K562 (cell line): ENCODE results near the gene OGFR. TPM values are rescaled to one million over a fixed set of nuclear protein-coding genes. Genes with fewer than 3 reads are reported as not detected.
A peak's percentile ranks its signal among the peaks of the same experiment; 100 is the strongest.

Experiments used
- ATAC-seq: fragments of 200-7000 bp; cut with Tn5 transposase; 3 replicates; pipeline ENCODE4 v1.9.1; 2020; ENCODE audit warnings: moderate library complexity
- BruUV-seq: library from RNA; stranded (reverse); fragments of 400-500 nt; replicated peaks from 2 replicates; lab custom pipeline; 2021; lab: Mats Ljungman, UMichigan
- CTCF ChIA-PET: fragments of 300-600 bp; formaldehyde crosslinking; extraction: SDS; loops from one replicate; lab custom pipeline; 2021; ENCODE audit warnings: low intra/inter-chr PET ratio; lab: Yijun Ruan, JAX
- POLR2A ChIA-PET: fragments of 300-600, 350-650 bp; sonication (Branson Sonifier 250); formaldehyde crosslinking; extraction: SDS; loops from one replicate; lab custom pipeline; 2021; ENCODE audit warnings: antibody characterized with exemption, inconsistent platforms; lab: Yijun Ruan, JAX
- DNase-seq, 4 experiments: peaks; one replicate each; pipeline versions ENCODE4 v3.0.0 to v3.0.0-alpha.2; 2011 to 2018; ENCODE audit warnings: low spot score in 3 of 4, mixed read lengths in 3 of 4; ENCODE audit errors: extremely low read depth in 1 of 4
- FAIRE-seq: peaks from 2 replicates; lab custom pipeline; 2011; peaks lifted over from hg19 to GRCh38; lab: Jason Lieb, UNC
- H2AFZ ChIP-seq: 2 replicates; pipeline ENCODE4 v1.6.0; 2011; ENCODE audit warnings: low read depth, low read length, control low read depth, inconsistent platforms
- H3K27ac ChIP-seq: fragments of 200-600 bp; 3 replicates; pipeline ENCODE4 v1.8.0; 2011; ENCODE audit warnings: low read depth, mild to moderate bottlenecking, control low read depth, inconsistent platforms, low read length, moderate library complexity, mixed read lengths; ENCODE audit errors: extremely low read depth
- H3K27me3 ChIP-seq, 2 experiments: fragments of 300-600 bp in 1 of 2; 2 replicates in 1 of 2; 3 replicates in 1 of 2; pipeline versions ENCODE4 v1.6.0 to v1.8.0; 2011; ENCODE audit warnings: inconsistent platforms in 2 of 2, low read length in 2 of 2, mild to moderate bottlenecking in 1 of 2, mixed read lengths in 1 of 2, moderate library complexity in 1 of 2; ENCODE audit not compliant: control insufficient read depth in 2 of 2, insufficient read depth in 2 of 2
- H3K36me3 ChIP-seq: fragments of 300-600 bp; 3 replicates; pipeline ENCODE4 v1.8.0; 2011; ENCODE audit warnings: mild to moderate bottlenecking, low read length, inconsistent platforms; ENCODE audit not compliant: control insufficient read depth, insufficient read depth
- H3K4me1 ChIP-seq, 2 experiments: fragments of 200-600 bp in 1 of 2; replicated peaks in 1 of 2; 2 replicates in 1 of 2; 3 replicates in 1 of 2; pipeline versions ENCODE4 v1.5.1 to v1.8.0; 2011; ENCODE audit warnings: inconsistent platforms in 2 of 2, low read length in 2 of 2, mild to moderate bottlenecking in 1 of 2, mixed read lengths in 1 of 2, moderate library complexity in 1 of 2; ENCODE audit not compliant: control insufficient read depth in 2 of 2, insufficient read depth in 2 of 2
- H3K4me2 ChIP-seq: 2 replicates; pipeline ENCODE4 v1.6.1; 2011; ENCODE audit warnings: low read length, control low read depth, inconsistent platforms, mixed read lengths; ENCODE audit not compliant: insufficient read depth
- H3K4me3 ChIP-seq: fragments of 200-600 bp; sonication (generic), shearing (Covaris generic); 2 replicates; pipeline ENCODE4 v1.5.1; 2016; ENCODE audit warnings: control low read depth, inconsistent platforms
- H3K79me2 ChIP-seq: fragments of 200-600 bp; 3 replicates; pipeline ENCODE4 v1.8.0; 2011; ENCODE audit warnings: low read length, inconsistent platforms; ENCODE audit not compliant: control insufficient read depth, insufficient read depth
- H3K9ac ChIP-seq, 2 experiments: 2 replicates each; pipeline versions ENCODE4 v1.6.0 to v1.6.1; 2011; ENCODE audit warnings: low read depth in 2 of 2, low read length in 2 of 2, control low read depth in 1 of 2, inconsistent platforms in 1 of 2, mild to moderate bottlenecking in 1 of 2, mixed read lengths in 1 of 2; ENCODE audit not compliant: insufficient read depth in 1 of 2
- H3K9me1 ChIP-seq: one replicate; pipeline ENCODE4 v1.6.0; 2011; ENCODE audit warnings: inconsistent platforms, mild to moderate bottlenecking, low read length, moderate library complexity; ENCODE audit not compliant: control insufficient read depth, insufficient read depth
- H3K9me3 ChIP-seq: replicated peaks from 2 replicates; pipeline ENCODE4 v1.5.1; 2011; ENCODE audit warnings: low read depth, low read length, inconsistent platforms; ENCODE audit not compliant: control insufficient read depth, insufficient read depth
- H4K20me1 ChIP-seq: replicated peaks from 2 replicates; pipeline ENCODE4 v1.6.1; 2011; ENCODE audit warnings: low read length, inconsistent platforms, mixed read lengths; ENCODE audit not compliant: control insufficient read depth, insufficient read depth
- RCOR1 ChIP-seq, 2 experiments: IDR thresholded peaks; 2 replicates each; pipeline ENCODE4 v1.6.1; 2012; ENCODE audit warnings: low read depth in 2 of 2, low read length in 2 of 2, borderline replicate concordance in 1 of 2, improper control_type of control experiment in 1 of 2
- SP1 ChIP-seq: sonication (generic); formaldehyde crosslinking; IDR thresholded peaks from 2 replicates; pipeline ENCODE4 v1.8.1; 2022; ENCODE audit warnings: mild to moderate bottlenecking, missing genetic modification reagents
- WGBS: fragments of 100-300 bp; shearing (Covaris generic); methylation state at CpG from one replicate; pipeline ENCODE4 v1.1.6; 2016; ENCODE audit warnings: low coverage, mixed read lengths; ENCODE audit not compliant: insufficient coverage; ENCODE audit errors: missing lambda C conversion rate; 5-methylcytosine and 5-hydroxymethylcytosine counted together
- in situ Hi-C: fragments of 300-500 bp; cut with MboI; formaldehyde crosslinking; loops from 4 replicates; pipeline ENCODE4 v1.15.0; 2018; ENCODE audit warnings: inconsistent platforms, mixed read lengths
- intact Hi-C: fragments of 100-400 bp; cut with micrococcal nuclease; formaldehyde crosslinking; loops from 2 replicates; pipeline ENCODE4 v1.14.2; 2022
- polyA plus RNA-seq, 8 experiments: library from polyadenylated mRNA; depleted of rRNA in 4 of 8; stranded (reverse) in 5 of 8; unstranded in 3 of 8; fragments of >200 nt; fragmentation: Nextera tagmentation in 2 of 8; fragmentation: Illumina TruSeq in 1 of 8; extraction: Ambion mirVana in 2 of 8; extraction: Trizol in 1 of 8; gene quantifications; 2 replicates each; pipeline versions ENCODE4 v1.2.1 to v1.2.3, GENCODE V29; 2011 to 2014; ENCODE audit warnings: inconsistent platforms in 1 of 8, missing spikeins in 1 of 8
- total RNA-seq, 7 experiments: library from RNA; depleted of rRNA in 6 of 7; stranded (reverse); fragments of >200 nt in 6 of 7; fragmentation: Illumina TruSeq in 2 of 7; extraction: Trizol in 2 of 7; gene quantifications; 2 replicates each; pipeline versions ENCODE4 v1.2.1 to v1.2.3, GENCODE V29; 2011 to 2021; ENCODE audit warnings: low replicate concordance in 1 of 7
- TF ChIP-seq, protein P1 (sequence below): sonication (generic); formaldehyde crosslinking; IDR thresholded peaks from 2 replicates; pipeline ENCODE4 v1.8.1; 2023; ENCODE audit warnings: mild to moderate bottlenecking, missing genetic modification reagents

OGFR gene
- total and polyA plus RNA-seq, 9 of the 15 experiments (the other 6 are each of a cell fraction or from before 2014, with no cell fraction given) = 0.39 to 56.3 (median 17.5) TPM

DNA sequence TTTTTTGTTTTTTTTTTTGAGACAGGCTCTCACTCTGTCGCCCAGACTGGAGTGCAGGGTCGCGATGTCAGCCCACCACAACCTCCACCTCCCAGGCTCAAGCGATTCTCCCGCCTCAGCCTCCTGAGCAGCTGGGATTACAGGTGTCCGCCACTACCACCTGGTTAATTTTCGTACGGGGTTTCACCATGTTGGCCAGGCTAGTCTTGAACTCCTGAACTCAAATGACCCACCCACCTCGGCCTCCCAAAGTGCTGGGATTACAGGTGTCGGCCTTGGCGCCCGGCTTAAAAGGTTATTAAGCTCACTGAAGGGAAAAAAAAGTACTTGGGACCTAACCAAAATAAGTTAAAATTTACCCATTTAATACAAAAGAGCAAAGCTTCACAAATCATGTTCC, 55.1 kb downstream of the OGFR start:
- Histone ChIP-seq H2AFZ (no peak overlapping the region), H4K20me1 (0 out of 2 replicates have a peak, but pooled peaks cover 7% of the 10 kb centered on the region), H3K4me3 (peak overlapping the region; percentile 49; the same call in 1 of the 2 replicates), H3K27me3 (no peaks in the 10 kb centered on the region), H3K4me2 (peak overlapping the region; percentile 73), H3K36me3 (peaks cover 35% of the 10 kb centered on the region), H3K9me1 (no peaks in the 10 kb centered on the region), H3K4me1 (peaks cover 13 to 33% of the 10 kb centered on the region in 2 experiments; a peak in 4 of 5 replicates), H3K79me2 (peaks cover 23% of the 10 kb centered on the region), H3K27ac (no peak overlapping the region), H3K9me3 (no peaks in the 10 kb centered on the region), H3K9ac (peak overlapping the region; percentile 35 to 80; a peak in 2 of 4 replicates)
- intact Hi-C loops = no loop called here
- ChIA-PET POLR2A (interaction anchor here (1.0 kb wide), 2 partner anchors 18 to 48 kb away, joined by 3 read pairs; no protein-coding TSS in a partner anchor), CTCF (no interaction called here)
- DNase-seq = no peak
- 68% methylated on average over 12 of the region's 12 CpGs for WGBS
- no peak for TF ChIP-seq RCOR1 (IDR thresholded peaks at IDR 0.05; ENCODE audit: borderline replicate concordance in 1 of 2, low read depth in 2 of 2, low read length in 2 of 2)
- TF ChIP-seq, protein P1, sequence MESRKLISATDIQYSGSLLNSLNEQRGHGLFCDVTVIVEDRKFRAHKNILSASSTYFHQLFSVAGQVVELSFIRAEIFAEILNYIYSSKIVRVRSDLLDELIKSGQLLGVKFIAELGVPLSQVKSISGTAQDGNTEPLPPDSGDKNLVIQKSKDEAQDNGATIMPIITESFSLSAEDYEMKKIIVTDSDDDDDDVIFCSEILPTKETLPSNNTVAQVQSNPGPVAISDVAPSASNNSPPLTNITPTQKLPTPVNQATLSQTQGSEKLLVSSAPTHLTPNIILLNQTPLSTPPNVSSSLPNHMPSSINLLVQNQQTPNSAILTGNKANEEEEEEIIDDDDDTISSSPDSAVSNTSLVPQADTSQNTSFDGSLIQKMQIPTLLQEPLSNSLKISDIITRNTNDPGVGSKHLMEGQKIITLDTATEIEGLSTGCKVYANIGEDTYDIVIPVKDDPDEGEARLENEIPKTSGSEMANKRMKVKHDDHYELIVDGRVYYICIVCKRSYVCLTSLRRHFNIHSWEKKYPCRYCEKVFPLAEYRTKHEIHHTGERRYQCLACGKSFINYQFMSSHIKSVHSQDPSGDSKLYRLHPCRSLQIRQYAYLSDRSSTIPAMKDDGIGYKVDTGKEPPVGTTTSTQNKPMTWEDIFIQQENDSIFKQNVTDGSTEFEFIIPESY (CRISPR knock-in tag) = 0 out of 2 replicates have a peak, but pooled peaks have one; percentile 12
- TF ChIP-seq SP1 (CRISPR knock-in tag) = 0 out of 2 replicates have a peak, but pooled peaks have one; percentile 7
- FAIRE-seq = no peak
- in situ Hi-C loops = no loop called here
- BruUV-seq = TSS peak; percentile 53
- ATAC-seq = no peak
